GM23338 (cell line): ENCODE measurements around the gene AFF1. TPM values are rescaled to one million over a fixed set of nuclear protein-coding genes. Genes with fewer than 3 reads are reported as not detected.

Source experiments
- ATAC-seq: fragments of 200-7000 bp; cut with Tn5 transposase; 3 replicates; pipeline ENCODE4 v1.9.1; 2020
- DNase-seq: peaks from one replicate; pipeline ENCODE4 v3.0.0-alpha.2; 2015; ENCODE audit warnings: low spot score
- H2AFZ ChIP-seq: fragments of 200-600 bp; sonication (generic); 2 replicates; pipeline ENCODE4 v1.8.0; 2016; ENCODE audit warnings: antibody characterized with exemption, mild to moderate bottlenecking, moderate library complexity
- H3F3A ChIP-seq: fragments of 200-600 bp; sonication (generic); replicated peaks from 2 replicates; pipeline ENCODE4 v1.8.0; 2017; ENCODE audit warnings: antibody characterized with exemption, mixed run types, low read depth
- H3K27ac ChIP-seq: fragments of 200-600 bp; sonication (generic); 2 replicates; pipeline ENCODE4 v1.6.1; 2016; ENCODE audit warnings: low read depth
- H3K27me3 ChIP-seq: fragments of 200-600 bp; sonication (generic); 2 replicates; pipeline ENCODE4 v1.8.0; 2016; ENCODE audit warnings: mild to moderate bottlenecking, mixed run types, moderate library complexity; ENCODE audit not compliant: insufficient read depth
- H3K36me3 ChIP-seq: fragments of 200-600 bp; sonication (generic); 2 replicates; pipeline ENCODE4 v1.8.0; 2016; ENCODE audit warnings: mild to moderate bottlenecking; ENCODE audit not compliant: insufficient read depth
- H3K4me1 ChIP-seq: fragments of 200-600 bp; sonication (generic); 2 replicates; pipeline ENCODE4 v1.8.0; 2016; ENCODE audit warnings: mild to moderate bottlenecking, moderate library complexity; ENCODE audit not compliant: insufficient read depth
- H3K4me2 ChIP-seq: fragments of 200-600 bp; sonication (generic); 2 replicates; pipeline ENCODE4 v1.7.1; 2017; ENCODE audit warnings: mixed run types
- H3K4me3 ChIP-seq: fragments of 200-600 bp; sonication (generic); 2 replicates; pipeline ENCODE4 v1.6.1; 2016; ENCODE audit warnings: mixed run types
- H3K79me2 ChIP-seq: fragments of 200-600 bp; sonication (generic); replicated peaks from 2 replicates; pipeline ENCODE4 v1.8.0; 2017; ENCODE audit warnings: mild to moderate bottlenecking; ENCODE audit not compliant: insufficient read depth
- H3K9me2 ChIP-seq: fragments of 200-600 bp; sonication (generic); 2 replicates; pipeline ENCODE4 v1.8.0; 2017; ENCODE audit not compliant: insufficient read depth
- H4K20me1 ChIP-seq: fragments of 200-600 bp; sonication (generic); replicated peaks from 2 replicates; pipeline ENCODE4 v1.8.0; 2017; ENCODE audit warnings: mild to moderate bottlenecking; ENCODE audit not compliant: insufficient read depth
- H3K27ac Mint-ChIP-seq: 2 replicates; pipeline ENCODE4 v1.8.0; 2020; ENCODE audit warnings: inconsistent platforms, mild to moderate bottlenecking, moderate library complexity, mixed read lengths
- H3K27me3 Mint-ChIP-seq: 3 replicates; pipeline ENCODE4 v1.8.0; 2022; ENCODE audit warnings: low read depth, mild to moderate bottlenecking, moderate library complexity, mixed read lengths, inconsistent platforms; ENCODE audit not compliant: insufficient read depth, poor library complexity
- H3K36me3 Mint-ChIP-seq: 3 replicates; pipeline ENCODE4 v1.8.0; 2021; ENCODE audit warnings: low read depth, mild to moderate bottlenecking, inconsistent platforms, moderate library complexity, mixed read lengths
- H3K4me1 Mint-ChIP-seq: 3 replicates; pipeline ENCODE4 v1.8.0; 2020; ENCODE audit warnings: mild to moderate bottlenecking, inconsistent platforms, mixed read lengths
- H3K4me3 Mint-ChIP-seq: 3 replicates; pipeline ENCODE4 v1.8.0; 2021; ENCODE audit warnings: moderate library complexity, mild to moderate bottlenecking, inconsistent platforms, mixed read lengths
- H3K9me3 Mint-ChIP-seq: 3 replicates; pipeline ENCODE4 v1.8.0; 2020; ENCODE audit warnings: moderate library complexity, mild to moderate bottlenecking, inconsistent platforms, mixed read lengths
- CREB1 ChIP-seq: fragments of 250-450 bp; sonication (Bioruptor Pico); IDR thresholded peaks from 2 replicates; pipeline ENCODE4 v1.5.0; 2020; ENCODE audit warnings: low read depth, mild to moderate bottlenecking, moderate library complexity
- EZH2 ChIP-seq: fragments of 200-600 bp; sonication (generic); IDR thresholded peaks from one replicate; pipeline ENCODE4 v1.8.0; 2017; ENCODE audit warnings: antibody characterized with exemption, mild to moderate bottlenecking, low read depth; ENCODE audit not compliant: unreplicated experiment
- EZH2phosphoT487 ChIP-seq: fragments of 200-600 bp; sonication (generic); IDR thresholded peaks from one replicate; pipeline ENCODE4 v1.8.1; 2018; ENCODE audit warnings: antibody characterized with exemption; ENCODE audit not compliant: unreplicated experiment
- JUNB ChIP-seq: IDR thresholded peaks from one replicate; pipeline ENCODE4 v1.6.1; 2016; ENCODE audit warnings: antibody characterized with exemption; ENCODE audit not compliant: unreplicated experiment
- NANOG ChIP-seq: IDR thresholded peaks from 2 replicates; pipeline ENCODE4 v1.6.1; 2016; ENCODE audit warnings: antibody characterized with exemption, borderline replicate concordance
- POLR2AphosphoS5 ChIP-seq: IDR thresholded peaks from 2 replicates; pipeline ENCODE4 v1.6.1; 2016; ENCODE audit warnings: antibody characterized with exemption, low read depth
- REST ChIP-seq: IDR thresholded peaks from one replicate; pipeline ENCODE4 v1.6.1; 2018; ENCODE audit warnings: antibody characterized with exemption; ENCODE audit not compliant: unreplicated experiment
- STAT1 ChIP-seq: IDR thresholded peaks from one replicate; pipeline ENCODE4 v1.6.1; 2016; ENCODE audit warnings: antibody characterized with exemption; ENCODE audit not compliant: unreplicated experiment
- ZNF114 ChIP-seq: fragments of 250-450 bp; sonication (Bioruptor Pico); IDR thresholded peaks from 2 replicates; pipeline ENCODE4 v1.5.0; 2020; ENCODE audit warnings: mild to moderate bottlenecking, moderate library complexity
- ZNF331 ChIP-seq: fragments of 250-450 bp; sonication (Bioruptor Pico); IDR thresholded peaks from 2 replicates; pipeline ENCODE4 v1.5.0; 2020; ENCODE audit warnings: low read depth, mild to moderate bottlenecking, moderate library complexity
- polyA plus RNA-seq: library from polyadenylated mRNA; unstranded; fragments of >200 nt; fragmentation: Nextera tagmentation; extraction: Ambion mirVana; gene quantifications from 2 replicates; pipeline ENCODE4 v1.2.1, GENCODE V29; 2016
- total RNA-seq: library from RNA; depleted of rRNA; stranded (reverse); fragments of >200 nt; shearing (Covaris generic); gene quantifications from 2 replicates; pipeline ENCODE4 v1.2.3, GENCODE V29; 2014
- TF ChIP-seq, protein P1 (sequence below): IDR thresholded peaks from 2 replicates; pipeline ENCODE4 v1.6.1; 2016; ENCODE audit warnings: antibody characterized with exemption
- TF ChIP-seq, protein P2 (sequence below), 2 experiments: fragments of 200-600 bp in 1 of 2; sonication (generic) in 1 of 2; conservative IDR thresholded peaks; 2 replicates each; pipeline versions ENCODE4 v1.5.1 to v1.6.1; 2016 to 2017; ENCODE audit warnings: antibody characterized with exemption in 2 of 2, low read depth in 2 of 2, mild to moderate bottlenecking in 2 of 2, moderate library complexity in 1 of 2
- TF ChIP-seq, protein P3 (sequence below): fragments of 250-450 bp; sonication (Bioruptor Pico); IDR thresholded peaks from 2 replicates; pipeline ENCODE4 v1.5.0; 2020; ENCODE audit warnings: mild to moderate bottlenecking, moderate library complexity

The AFF1 gene
- total and polyA plus RNA-seq, 2 experiments from 2014 or later: 42.6 to 67.2 TPM

DNA sequence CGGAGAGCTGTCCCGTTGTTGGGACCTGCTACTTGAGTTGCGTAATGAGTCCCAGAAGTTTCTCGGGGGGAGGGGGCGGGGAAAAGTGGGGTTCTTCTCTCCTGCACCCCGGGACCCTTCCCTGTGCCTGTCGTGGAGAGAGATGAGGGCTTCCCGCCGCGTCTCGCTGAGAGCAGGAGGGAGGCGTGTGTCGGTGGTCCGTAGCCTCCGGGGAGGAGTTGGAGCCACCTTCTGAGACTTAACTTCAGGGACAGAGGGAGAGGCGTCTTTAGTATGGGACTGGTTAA lies 698 bp downstream of the AFF1 start:
- DNase-seq (peak; percentile 63), ATAC-seq (peak; percentile 28)
- H3K36me3 ChIP-seq: no peaks in the 10 kb centered on the region
- 0 out of 2 replicates have a peak overlapping the region, but pooled peaks have one; percentile 25 for H2AFZ ChIP-seq
- H3K4me1 Mint-ChIP-seq: peaks cover 39% of the 10 kb centered on the region
- peaks cover 9% of the 10 kb centered on the region for H3F3A ChIP-seq
- peaks cover 7% of the 10 kb centered on the region for H3K36me3 Mint-ChIP-seq
- peak overlapping the region; percentile 86 for H3K4me2 ChIP-seq
- no peaks in the 10 kb centered on the region; the same call in 2 of the 3 replicates for H3K9me3 Mint-ChIP-seq
- peak overlapping the region; percentile 71 for H3K4me3 ChIP-seq
- no peaks in the 10 kb centered on the region for H3K27me3 ChIP-seq
- H3K27ac ChIP-seq: peak overlapping the region; percentile 93
- H3K27me3 Mint-ChIP-seq: peaks cover 11% of the 10 kb centered on the region
- no peaks in the 10 kb centered on the region for H3K9me2 ChIP-seq
- H3K4me3 Mint-ChIP-seq: peak overlapping the region; percentile 87
- peak overlapping the region; percentile 96 for H3K27ac Mint-ChIP-seq
- TF ChIP-seq JUNB: no peak
- no peak for TF ChIP-seq ZNF114 (CRISPR knock-in tag)
- no peak for TF ChIP-seq STAT1
- TF ChIP-seq POLR2AphosphoS5: no peak
- TF ChIP-seq NANOG: no peak
- TF ChIP-seq EZH2: no peak
- TF ChIP-seq, protein P1, sequence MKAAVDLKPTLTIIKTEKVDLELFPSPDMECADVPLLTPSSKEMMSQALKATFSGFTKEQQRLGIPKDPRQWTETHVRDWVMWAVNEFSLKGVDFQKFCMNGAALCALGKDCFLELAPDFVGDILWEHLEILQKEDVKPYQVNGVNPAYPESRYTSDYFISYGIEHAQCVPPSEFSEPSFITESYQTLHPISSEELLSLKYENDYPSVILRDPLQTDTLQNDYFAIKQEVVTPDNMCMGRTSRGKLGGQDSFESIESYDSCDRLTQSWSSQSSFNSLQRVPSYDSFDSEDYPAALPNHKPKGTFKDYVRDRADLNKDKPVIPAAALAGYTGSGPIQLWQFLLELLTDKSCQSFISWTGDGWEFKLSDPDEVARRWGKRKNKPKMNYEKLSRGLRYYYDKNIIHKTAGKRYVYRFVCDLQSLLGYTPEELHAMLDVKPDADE: no peak
- no peak for TF ChIP-seq CREB1 (CRISPR knock-in tag)
- no peak for TF ChIP-seq EZH2phosphoT487
- TF ChIP-seq, protein P2, sequence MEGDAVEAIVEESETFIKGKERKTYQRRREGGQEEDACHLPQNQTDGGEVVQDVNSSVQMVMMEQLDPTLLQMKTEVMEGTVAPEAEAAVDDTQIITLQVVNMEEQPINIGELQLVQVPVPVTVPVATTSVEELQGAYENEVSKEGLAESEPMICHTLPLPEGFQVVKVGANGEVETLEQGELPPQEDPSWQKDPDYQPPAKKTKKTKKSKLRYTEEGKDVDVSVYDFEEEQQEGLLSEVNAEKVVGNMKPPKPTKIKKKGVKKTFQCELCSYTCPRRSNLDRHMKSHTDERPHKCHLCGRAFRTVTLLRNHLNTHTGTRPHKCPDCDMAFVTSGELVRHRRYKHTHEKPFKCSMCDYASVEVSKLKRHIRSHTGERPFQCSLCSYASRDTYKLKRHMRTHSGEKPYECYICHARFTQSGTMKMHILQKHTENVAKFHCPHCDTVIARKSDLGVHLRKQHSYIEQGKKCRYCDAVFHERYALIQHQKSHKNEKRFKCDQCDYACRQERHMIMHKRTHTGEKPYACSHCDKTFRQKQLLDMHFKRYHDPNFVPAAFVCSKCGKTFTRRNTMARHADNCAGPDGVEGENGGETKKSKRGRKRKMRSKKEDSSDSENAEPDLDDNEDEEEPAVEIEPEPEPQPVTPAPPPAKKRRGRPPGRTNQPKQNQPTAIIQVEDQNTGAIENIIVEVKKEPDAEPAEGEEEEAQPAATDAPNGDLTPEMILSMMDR (conservative IDR thresholded peaks at IDR 0.05; ENCODE audit: low read depth in 2 of 2): no peak
- TF ChIP-seq, protein P3, sequence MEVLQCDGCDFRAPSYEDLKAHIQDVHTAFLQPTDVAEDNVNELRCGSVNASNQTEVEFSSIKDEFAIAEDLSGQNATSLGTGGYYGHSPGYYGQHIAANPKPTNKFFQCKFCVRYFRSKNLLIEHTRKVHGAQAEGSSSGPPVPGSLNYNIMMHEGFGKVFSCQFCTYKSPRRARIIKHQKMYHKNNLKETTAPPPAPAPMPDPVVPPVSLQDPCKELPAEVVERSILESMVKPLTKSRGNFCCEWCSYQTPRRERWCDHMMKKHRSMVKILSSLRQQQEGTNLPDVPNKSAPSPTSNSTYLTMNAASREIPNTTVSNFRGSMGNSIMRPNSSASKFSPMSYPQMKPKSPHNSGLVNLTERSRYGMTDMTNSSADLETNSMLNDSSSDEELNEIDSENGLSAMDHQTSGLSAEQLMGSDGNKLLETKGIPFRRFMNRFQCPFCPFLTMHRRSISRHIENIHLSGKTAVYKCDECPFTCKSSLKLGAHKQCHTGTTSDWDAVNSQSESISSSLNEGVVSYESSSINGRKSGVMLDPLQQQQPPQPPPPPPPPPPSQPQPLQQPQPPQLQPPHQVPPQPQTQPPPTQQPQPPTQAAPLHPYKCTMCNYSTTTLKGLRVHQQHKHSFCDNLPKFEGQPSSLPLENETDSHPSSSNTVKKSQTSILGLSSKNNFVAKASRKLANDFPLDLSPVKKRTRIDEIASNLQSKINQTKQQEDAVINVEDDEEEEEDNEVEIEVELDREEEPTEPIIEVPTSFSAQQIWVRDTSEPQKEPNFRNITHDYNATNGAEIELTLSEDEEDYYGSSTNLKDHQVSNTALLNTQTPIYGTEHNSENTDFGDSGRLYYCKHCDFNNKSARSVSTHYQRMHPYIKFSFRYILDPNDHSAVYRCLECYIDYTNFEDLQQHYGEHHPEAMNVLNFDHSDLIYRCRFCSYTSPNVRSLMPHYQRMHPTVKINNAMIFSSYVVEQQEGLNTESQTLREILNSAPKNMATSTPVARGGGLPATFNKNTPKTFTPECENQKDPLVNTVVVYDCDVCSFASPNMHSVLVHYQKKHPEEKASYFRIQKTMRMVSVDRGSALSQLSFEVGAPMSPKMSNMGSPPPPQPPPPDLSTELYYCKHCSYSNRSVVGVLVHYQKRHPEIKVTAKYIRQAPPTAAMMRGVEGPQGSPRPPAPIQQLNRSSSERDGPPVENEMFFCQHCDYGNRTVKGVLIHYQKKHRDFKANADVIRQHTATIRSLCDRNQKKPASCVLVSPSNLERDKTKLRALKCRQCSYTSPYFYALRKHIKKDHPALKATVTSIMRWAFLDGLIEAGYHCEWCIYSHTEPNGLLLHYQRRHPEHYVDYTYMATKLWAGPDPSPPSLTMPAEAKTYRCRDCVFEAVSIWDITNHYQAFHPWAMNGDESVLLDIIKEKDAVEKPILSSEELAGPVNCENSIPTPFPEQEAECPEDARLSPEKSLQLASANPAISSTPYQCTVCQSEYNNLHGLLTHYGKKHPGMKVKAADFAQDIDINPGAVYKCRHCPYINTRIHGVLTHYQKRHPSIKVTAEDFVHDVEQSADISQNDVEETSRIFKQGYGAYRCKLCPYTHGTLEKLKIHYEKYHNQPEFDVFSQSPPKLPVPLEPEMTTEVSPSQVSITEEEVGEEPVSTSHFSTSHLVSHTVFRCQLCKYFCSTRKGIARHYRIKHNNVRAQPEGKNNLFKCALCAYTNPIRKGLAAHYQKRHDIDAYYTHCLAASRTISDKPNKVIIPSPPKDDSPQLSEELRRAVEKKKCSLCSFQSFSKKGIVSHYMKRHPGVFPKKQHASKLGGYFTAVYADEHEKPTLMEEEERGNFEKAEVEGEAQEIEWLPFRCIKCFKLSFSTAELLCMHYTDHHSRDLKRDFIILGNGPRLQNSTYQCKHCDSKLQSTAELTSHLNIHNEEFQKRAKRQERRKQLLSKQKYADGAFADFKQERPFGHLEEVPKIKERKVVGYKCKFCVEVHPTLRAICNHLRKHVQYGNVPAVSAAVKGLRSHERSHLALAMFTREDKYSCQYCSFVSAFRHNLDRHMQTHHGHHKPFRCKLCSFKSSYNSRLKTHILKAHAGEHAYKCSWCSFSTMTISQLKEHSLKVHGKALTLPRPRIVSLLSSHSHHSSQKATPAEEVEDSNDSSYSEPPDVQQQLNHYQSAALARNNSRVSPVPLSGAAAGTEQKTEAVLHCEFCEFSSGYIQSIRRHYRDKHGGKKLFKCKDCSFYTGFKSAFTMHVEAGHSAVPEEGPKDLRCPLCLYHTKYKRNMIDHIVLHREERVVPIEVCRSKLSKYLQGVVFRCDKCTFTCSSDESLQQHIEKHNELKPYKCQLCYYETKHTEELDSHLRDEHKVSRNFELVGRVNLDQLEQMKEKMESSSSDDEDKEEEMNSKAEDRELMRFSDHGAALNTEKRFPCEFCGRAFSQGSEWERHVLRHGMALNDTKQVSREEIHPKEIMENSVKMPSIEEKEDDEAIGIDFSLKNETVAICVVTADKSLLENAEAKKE (CRISPR knock-in tag): no peak
- no peak for TF ChIP-seq REST
- no peak for TF ChIP-seq ZNF331 (CRISPR knock-in tag)
- H3K79me2 ChIP-seq: peaks cover 44% of the 10 kb centered on the region
- H3K4me1 ChIP-seq: peaks cover 39% of the 10 kb centered on the region
- peaks cover 10% of the 10 kb centered on the region; the same call in 1 of the 2 replicates for H4K20me1 ChIP-seq
